ENCODE measurements around the gene ARRDC4.

ARRDC4 gene

DNA sequence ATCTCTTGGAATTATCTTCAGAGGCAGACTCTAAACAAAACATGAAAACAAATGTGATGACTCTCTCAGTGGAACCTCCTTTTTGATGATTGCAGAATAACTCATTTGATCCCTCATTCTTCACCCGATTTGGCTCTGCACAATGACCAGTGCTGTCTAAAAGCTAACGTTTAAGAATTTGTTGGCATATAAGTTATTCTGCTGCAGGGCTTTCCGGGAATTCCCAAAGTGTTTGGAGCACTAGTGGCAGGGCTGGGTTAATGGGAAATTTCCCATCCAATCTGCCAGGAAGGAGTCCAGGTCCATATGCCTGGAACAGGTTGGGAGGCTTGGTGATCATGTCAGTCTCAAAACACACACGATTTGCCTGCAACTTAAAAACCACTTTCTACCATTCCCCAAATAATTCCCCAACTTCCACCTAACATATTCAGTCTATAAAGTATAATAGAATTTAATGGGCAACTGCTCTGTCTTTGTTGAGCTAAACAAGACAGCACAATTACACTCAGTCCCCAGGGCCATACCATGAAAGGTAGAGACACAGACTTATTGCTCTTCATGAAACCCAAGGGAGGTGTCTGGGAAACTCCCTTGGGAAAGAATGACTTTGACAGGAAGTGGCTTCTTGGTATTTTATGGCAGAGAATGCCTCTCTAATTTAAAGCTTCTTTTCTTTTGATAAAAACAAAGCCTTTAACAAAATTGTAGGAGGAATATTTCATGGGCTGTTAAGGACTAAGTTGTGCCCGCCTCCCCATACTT lies 38.0 kb downstream of the ARRDC4 start:
- DNase-seq (ENCODE audit: low spot score): no peak

DNA sequence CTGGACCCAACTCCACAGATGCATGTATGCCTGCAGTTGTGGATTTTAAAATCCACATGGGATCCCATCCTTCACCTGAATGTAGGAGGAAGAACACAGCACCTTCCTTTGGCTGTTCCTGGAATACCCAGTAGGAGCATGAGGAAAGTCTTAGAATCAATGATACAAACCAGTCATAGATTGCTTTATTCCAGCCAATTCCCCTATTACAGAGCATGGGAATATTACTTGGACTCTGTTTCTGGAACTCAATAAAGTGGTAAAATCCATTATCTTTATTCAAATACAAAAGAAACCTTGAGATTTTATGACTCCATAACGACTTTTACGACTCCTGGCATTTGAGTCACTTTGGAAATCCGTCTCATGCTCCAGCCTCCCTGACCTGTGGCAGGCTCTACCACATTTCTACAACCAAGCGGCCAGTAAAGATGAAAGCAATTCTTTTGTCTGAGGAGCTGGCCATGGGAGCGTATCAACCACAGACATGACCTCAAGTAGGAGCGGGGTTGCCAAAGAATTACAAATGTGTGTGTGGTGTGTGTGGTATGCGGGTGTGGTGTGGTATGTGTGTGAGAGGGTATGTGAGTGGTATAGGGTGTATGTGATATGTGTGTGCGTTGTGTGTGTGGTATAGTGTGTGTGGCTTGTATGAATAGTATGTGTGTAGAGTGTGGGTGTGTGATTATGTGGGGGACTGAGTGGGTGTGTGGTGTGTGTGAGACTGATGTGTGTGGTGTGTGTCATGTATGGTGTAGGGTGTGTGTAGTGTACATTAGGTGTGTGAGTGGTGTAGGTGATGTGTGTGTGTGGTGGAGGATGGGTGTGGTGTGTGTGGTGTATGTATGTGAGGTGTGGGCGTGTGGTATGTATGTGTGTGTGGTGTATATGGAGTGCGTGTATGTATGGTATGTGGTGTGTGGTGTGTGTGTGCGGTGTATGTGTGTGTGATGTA lies 40.0 kb downstream of the ARRDC4 start:
- no peak for DNase-seq (ENCODE audit: low spot score)

DNA sequence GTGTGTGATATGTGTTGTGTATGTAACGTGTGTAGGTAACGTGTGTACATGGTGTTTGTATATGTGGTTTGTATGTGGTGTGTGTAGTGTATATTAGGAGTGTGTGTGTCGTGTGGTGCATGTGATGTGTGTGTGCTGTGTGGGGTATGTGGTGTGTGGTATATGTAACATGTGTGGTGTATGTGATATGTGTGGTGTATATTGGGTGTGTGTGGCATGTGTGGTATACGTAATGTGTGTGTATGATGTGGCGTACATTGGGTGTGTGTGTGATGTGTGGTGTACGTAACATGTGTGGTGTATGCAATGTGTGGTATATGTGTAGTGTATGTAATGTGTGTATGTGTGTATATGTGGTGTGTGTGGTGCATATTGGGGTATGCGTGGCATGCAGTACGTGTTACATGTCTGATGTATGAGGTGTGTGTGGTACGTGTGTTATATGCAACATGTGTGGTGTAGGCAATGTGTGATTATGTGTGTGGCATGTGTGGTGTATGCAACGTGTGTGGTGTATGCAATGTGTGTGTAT lies 41.2 kb downstream of the ARRDC4 start:
- DNase-seq (ENCODE audit: low spot score): no peak

DNA sequence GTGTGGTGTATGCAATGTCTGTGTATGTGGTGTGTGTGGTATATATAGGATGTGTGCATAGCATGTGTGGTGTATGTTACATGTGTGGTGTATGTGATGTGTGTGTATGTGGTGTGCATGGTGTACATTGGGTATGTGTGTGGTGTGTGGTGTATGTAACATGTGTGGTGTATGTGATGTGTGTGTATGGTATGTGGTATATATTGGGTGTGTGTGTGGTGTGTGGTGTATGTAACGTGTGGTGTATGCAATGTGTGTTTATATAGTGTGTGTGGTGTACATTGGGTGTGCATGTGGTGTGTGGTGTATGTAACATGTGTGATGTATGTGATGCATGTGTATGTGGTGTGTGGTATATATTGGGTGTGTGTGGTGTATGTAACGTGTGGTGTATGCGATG lies 41.9 kb downstream of the ARRDC4 start:
- DNase-seq (ENCODE audit: low spot score): no peak

DNA sequence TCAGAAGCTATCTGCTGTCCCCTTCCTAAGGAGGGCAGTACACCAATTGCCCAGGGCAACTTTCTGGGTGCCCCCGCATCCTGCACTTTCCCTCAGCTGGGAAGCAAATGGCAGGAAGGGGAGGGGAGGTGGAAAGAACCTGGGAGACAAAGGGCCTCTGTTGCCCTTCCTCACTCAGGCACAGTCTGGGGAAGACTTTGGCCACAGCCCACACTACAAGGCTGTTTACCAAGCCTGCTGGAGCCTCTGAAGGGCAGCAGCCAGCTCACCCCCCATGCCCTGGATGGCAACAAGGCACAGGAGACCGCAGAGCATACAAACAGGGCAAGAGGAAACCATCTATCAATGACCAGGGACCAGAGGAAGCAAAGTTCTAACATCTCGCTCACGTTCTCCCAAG lies 42.4 kb downstream of the ARRDC4 start:
- DNase-seq (ENCODE audit: low spot score): no peak

DNA sequence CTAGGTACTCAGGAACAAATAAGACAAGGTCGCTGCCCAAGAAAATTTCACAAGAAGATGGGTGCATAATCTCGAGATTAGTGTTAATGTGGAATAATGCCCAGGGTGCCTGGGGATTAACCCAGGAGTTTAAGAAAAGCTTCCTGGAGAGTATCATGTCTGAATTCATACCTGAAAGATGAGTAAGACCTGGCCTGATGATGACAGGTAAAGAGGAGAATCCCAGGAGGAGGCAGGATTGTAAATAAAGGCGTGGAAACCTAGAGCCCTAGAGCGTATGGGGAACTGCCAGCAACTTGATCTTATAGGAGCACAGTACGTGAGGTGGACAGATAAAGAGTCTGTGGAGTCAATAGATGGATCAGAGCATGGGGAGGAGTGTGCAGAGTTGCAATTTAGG lies 43.0 kb downstream of the ARRDC4 start:
- no peak for DNase-seq (ENCODE audit: low spot score)

DNA sequence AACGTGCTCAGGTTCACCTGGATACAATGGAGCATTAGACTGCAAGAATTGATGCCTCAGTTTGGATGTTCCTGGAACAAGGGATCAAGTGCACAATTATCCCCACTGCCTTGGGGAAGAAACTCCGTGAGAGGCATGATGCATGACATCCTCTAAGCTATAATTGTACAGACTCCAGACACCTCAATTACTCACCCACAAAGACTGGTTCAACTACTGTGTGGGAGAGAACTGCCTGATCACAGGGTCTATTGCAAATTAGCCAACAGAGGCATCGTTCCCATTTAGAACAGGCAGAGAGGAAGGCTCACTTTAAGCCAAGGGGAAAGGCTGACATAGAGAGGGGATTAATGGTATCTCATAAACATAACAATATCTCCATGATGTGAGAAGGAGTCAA lies 43.5 kb downstream of the ARRDC4 start:
- DNase-seq (ENCODE audit: low spot score): no peak

DNA sequence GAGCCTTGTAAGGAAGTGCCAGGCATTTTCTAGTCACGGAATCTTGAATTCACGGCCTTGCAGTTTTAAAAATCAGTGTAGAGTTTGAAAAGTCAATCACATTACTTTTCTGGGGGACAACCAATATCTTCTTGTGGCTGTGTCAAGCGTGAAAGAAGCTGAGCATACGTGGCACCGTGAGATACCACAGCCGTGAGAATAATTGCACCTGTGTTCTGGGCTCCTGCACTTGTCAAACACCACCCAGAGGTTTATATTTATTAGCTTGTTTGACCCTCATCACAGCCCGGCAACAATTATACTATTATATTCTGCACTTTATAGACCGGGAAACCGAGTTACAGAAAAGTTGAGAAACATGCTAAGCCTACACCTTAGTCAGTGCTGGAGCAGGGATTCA lies 45.2 kb downstream of the ARRDC4 start:
- no peak for DNase-seq (ENCODE audit: low spot score)

DNA sequence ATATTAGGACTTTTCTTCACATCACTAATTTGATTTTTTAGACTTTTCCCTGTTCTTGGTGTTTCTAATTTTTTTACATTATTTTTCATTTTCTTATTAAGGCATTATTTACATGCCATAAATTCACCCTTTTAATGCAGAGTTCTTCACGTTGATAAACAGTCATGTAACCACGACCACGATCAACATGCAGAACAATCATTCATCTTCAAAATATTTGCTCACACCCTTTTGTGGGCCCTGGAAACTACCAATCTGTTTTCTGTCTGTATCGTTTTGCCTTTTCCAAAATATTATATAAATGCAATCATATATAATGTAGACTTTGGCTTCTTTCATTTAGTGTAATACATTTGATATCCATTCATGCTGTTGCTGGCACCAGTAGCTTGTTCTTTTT lies 48.7 kb downstream of the ARRDC4 start:
- no peak for DNase-seq (ENCODE audit: low spot score)

DNA sequence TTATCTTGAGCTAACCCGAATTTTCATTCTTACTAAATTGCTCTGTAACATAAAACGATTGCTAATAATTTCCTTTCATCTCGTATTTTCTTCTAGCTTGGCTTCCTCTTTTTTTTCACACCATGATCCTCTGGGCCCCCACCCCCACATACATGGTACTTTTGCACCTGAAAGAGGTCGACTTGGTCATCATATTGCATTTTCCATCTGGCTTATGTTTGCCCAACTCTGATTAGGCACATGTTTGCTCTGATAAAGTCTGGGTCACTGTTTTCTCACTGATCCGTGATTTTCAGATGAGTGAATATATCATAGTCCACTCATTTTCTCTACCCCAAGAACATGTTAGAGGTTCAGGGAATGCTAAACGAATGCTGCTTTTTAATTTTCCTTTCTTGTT lies 49.5 kb downstream of the ARRDC4 start:
- no peak for DNase-seq (ENCODE audit: low spot score)

DNA sequence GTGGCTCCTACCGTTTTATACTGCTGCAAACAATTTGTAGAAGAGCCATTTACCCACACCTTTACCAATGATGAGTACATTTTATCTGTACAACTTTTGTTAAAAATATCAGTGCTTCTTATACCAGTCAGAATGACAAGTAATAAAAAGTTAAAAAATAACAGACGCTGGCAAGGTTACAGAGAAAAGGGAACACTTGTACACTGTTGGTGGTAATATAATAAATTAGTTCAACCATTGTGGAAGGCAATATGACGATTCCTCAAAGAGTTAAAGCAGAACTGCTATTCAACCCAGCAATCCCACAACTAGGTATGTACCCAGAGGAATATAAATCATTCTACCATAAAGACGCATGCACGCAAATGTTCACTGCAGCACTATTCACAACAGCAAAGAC lies 51.9 kb downstream of the ARRDC4 start:
- no peak for DNase-seq (ENCODE audit: low spot score)

DNA sequence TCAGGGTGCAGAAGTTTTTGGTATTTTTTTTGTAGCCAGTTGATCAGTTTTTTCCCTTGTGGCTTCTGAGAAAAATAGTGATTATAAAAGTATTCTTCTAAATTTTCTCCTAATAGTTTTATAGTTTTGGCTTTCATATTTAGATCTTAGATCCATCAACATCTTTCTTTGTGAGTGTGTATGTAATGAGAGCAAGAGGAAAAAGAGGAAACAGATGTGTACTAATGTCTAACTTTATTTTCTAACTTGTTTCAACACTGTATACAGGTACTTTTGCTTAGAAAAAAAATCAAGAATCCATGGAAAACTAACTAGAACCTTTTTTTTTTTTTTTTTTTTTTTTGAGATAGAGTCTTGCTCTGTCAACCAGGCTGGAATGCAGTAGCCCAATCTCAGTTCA lies 53.1 kb downstream of the ARRDC4 start:
- no peak for DNase-seq (ENCODE audit: low spot score)

DNA sequence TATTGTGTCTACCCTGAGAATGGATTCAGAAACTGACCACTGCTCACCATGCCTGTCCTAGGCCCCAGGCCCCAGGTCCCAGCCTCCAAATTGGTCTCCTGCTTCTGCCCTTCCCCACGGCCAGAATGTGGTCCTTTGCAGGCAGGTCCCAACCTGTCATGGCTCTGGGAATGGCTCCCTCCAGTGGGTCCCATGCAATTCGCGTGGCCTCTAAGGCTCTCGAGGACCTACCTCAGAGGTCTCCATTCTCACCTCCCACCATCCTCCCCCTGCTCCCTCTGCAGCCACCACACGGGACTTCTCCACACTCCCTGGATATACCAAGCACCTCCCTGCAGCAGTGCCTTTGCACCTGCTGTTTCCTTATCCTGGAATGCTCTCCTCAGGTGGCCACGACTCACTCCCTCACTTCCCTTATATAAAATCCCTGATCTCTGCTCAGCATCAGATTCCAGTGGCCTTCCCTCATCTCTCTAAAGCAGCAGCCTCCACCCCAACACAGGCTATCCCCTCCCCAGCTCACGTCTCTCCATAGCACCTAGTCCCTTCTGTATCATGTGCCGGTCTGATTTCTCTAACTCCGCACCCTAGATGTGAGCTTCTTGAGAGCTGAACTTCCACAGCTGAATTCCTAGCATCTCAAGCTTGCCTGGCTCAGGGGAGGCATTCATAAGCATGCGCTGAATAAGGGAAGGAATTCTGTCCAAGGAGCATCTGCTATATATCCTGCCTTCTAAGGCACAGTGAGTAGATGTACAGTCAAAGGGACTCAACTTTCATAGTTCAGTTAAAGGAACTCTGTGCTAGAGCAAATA lies 56.9 kb downstream of the ARRDC4 start:
- DNase-seq (ENCODE audit: low spot score): no peak

DNA sequence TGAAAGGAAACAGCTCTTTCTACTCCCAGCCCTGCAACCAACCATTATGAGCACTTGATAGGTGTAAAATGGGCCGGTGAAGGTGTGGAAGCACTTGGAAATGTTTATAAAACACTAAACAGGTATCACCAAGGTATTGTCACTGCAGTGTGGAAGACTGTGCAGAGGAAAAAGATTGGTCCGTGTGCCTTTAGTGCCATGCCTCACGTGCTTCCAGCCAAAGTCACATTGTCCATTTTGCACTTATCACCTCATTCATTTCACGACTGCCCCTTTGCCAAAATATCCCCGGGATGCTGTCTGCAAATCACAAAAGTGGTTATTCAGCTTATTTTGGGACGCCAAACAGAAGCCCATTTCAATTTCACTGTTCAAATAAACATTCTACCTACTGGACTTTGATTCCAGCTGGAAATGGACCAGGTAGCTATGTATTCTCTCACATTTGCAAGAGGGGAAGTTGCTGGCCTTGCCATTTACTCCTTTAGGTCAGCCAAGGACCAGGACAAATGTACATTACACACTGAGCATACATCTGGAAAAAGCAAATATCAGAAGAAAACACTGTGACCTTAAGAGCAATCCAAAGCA lies 58.4 kb downstream of the ARRDC4 start:
- DNase-seq (ENCODE audit: low spot score): no peak

Data from CD4-positive, alpha-beta T cell treated with Interleukin-2 at 100 ng/mL for 4 hours (primary cell).